ENCODE data around the gene CDC42EP5. TPM values are rescaled to one million over a fixed set of nuclear protein-coding genes. Genes with fewer than 3 reads are reported as not detected.
"Not testable (repeated sequence)": the region's sequence is repeated elsewhere in the genome, so short reads cannot be mapped to it uniquely, and the experiment has no call there.

Gene CDC42EP5
- polyA plus RNA-seq, 4 donors, result 25.1 to 49.9 (median 30.2) TPM

DNA sequence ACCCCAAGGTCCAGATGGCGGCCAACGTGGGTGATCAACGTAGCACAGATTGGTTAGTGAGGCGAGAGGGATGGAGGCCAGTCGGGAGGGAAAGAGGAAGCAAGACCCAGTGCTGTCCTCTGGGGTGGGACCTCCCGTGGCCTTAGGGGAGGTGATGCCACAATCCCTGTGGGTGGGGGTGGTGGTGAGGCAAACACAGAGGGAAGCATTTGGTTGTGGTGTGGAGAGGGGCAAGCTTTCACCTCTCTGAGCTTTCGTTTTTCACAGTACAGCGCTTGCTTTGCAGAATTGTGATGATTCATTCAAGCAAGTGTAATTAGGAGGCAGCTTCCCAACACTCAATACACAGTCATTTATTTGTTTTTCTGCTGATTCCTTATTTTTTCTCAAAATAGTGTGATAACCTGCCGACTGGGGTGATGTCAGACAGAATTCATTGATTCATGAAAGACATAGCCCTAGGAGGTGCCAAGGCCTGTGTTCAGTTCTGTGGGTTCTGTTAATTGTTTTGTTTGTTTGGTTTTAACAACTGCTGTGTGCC is 21.7 kb downstream of the CDC42EP5 start:
- no peak for DNase-seq (ENCODE audit: low read depth in 4 of 4, low spot score in 3 of 4)

DNA sequence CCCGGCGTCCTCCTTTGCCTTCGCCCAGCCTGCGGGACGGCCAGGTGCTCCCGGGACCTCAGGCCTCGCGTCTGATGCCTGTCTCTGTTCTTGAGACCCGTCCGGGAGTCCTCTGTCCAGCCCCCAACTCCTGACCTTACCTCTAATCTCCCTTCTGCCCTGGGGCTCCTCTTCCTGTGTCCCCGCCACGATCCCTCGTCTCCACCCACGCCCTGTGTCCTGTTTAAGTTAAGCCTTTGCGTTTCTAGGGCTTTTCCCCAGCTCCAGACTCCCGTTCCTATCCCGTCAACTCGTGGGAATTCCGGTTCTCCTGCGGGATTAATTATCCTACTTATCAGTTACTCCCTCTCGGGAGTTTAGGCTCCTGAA is 23.4 kb downstream of the CDC42EP5 start:
- no peak for DNase-seq (ENCODE audit: low read depth in 4 of 4, low spot score in 3 of 4)

DNA sequence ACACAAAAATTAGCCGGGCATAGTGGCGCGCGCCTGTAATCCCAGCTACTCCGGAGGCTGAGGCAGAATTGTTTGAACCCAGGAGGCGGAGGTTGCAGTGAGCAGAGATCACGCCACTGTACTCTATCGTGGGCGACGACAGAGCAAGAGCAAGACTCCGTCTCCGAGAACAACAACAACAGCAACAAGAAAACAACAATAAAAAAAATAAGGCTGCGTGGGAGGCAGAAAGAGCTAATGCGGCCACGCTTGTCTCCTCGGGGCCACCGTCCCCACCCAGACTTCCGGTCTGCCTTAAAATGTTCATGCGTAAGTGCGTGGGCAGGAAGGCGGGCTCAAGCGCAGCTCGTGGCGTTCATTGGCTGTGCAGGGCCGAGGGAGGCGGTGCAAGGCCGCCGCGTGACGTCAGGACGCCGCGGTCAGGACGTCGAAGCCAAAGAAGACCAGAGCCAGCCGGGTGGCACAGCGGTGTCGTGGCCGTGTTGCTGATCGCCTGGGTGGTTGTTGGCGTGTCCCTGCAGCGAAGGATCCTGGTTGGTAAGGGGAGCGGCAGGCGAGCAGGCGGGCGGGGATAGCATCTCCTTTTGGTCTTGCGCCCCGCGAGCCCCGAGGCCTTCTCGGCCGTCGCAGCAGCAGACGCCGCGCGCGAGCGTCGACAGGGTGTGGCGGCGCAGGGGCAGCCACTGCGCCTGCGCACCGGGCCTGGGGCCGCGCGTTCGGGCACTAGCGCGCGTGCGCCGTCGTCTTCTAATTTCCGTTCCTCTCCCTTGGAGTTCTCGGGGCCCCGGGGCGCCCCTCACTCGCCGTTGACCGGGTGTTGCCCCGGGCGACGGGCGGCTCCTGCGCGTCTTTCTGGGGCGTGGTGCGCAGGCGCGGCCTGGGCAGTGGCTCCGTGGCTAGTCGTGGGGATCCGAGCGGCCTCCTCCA is 24.1 kb downstream of the CDC42EP5 start, which contains the start of gene LENG8:
TSS of gene LENG8 (plus strand) at position 426 of the 927 bp plus-strand sequence. CDS start 2,146 bp downstream, outside the sequence.
- DNase-seq (ENCODE audit: low read depth in 4 of 4, low spot score in 3 of 4), result peak; percentile 94 to 99 (median 95)

DNA sequence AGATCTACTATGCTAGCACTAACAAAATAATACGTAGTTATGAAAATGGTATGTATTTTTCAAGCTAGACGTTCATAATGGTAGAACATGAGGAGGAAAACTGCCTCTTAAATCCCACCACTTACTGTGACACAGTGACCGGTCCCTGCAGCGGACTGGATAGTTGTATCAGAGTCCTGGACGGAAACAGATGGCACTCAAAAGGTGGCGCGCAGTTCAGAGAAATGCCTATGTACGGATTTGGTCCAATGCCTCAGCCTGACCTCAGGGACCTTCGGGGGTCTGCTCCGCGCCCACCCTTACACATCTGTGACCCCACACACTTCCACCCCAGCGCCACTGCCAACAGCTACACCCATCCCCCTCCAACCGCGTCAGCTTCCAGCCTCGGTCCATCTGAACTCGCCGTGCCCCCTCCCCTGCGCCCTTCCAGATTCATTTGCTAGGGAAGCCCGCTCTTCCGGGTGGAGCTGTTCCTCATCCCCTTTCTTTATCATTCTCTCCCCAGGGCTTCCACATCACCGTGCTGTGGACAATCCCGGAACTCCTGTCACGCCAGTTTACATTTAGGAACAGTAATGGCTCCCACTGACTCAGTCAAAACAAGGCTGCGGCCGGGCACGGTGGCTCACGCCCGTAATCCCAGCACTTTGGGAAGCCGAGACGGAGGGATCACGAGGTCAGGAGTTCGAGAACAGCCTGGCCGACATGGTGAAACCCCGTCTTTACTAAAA is 24.9 kb downstream of the CDC42EP5 start:
- DNase-seq (ENCODE audit: low read depth in 4 of 4, low spot score in 3 of 4), result peak in 1 of 4 donors; percentile 65

DNA sequence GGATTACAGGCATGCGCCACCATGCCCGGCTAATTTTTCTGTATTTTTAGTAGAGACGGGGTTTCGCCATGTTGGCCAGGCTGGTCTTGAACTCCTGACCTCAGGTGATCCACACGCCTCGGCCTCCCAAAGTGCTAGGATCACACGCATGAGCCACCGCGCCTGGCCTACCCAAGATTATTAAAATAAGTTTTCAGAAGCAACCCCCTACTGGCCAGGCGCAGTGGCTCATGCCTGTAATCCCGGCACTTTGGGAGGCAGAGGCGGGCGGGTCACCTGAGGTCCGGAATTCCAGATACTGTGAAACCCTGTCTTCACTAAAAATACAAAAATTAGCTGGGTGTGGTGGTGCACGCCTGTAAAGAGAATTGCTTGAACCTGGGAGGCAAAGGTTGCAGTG is 26.7 kb downstream of the CDC42EP5 start:
- not testable (repeated sequence) for DNase-seq (ENCODE audit: low read depth in 4 of 4, low spot score in 3 of 4)

DNA sequence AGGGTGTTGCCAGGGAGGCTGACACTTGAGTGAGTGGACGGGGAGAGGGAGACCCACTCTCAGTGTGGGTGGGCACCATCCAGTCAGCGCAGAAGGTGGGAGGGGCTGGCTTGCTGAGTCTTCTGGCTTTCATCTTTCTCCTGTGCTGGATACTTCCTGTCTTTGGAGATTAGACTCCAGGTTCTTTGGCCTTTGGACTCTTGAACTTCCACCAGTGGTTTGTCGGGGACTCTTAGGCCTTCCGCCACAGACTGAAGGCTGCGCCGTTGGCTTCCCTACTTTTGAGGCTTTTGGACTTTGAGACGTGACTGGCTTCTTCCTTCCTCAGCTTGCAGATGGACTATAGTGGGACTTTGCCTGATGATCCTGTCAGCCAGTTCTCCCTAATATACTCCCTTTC is 28.4 kb downstream of the CDC42EP5 start:
- DNase-seq (ENCODE audit: low read depth in 4 of 4, low spot score in 3 of 4), result no peak

DNA sequence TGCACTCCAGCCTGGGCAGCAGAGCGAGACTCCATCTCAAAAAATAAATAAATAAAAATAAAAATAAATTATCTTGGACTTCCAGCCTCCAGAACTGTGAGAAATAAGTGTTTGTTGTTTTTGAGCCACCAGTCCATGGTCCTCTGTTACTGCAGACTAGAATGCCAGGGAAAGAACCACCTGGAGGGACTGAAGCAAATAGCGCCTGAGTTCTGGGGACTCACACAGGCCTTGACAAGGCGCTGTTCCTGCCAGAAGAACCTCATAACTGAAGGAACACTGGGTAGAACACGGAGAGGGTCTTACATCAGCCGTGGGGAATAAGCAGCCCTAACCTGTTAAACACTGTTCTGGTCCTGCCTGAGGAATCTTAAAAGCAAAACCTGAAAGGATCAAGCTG is 32.5 kb downstream of the CDC42EP5 start:
- no peak for DNase-seq (ENCODE audit: low read depth in 4 of 4, low spot score in 3 of 4)

DNA sequence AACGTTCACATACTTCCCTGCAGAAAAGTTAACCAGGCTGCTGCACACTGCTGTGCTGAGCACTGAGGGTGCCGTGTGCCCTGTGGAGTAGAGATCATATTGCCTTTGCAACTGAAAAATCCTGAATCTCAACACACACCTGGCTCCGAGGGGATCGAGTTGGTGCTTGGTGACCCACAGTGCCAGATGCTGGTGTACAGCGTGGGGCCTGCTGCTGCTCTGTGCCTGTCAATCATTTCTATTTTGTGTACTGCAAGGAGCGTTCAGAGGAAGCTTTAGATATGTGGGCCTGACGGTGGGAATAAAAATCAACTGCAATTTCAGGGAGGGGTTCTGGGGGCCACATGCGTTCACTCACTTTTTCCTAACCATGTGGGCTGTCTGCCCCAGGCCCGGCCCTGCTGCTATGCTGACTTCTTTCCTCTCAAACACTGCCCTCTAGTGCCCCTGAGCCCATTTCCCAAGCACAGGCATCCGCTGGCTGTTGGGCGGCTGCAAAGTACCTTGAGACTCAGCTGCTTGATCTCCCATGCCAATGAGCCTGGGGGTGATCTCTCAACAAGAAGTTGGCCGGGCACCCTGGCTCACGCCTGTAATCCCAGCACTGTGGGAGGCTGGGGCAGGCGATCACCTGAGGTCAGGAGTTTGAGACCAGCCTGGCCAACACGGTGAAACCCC is 33.8 kb downstream of the CDC42EP5 start:
- no peak for DNase-seq (ENCODE audit: low read depth in 4 of 4, low spot score in 3 of 4)

DNA sequence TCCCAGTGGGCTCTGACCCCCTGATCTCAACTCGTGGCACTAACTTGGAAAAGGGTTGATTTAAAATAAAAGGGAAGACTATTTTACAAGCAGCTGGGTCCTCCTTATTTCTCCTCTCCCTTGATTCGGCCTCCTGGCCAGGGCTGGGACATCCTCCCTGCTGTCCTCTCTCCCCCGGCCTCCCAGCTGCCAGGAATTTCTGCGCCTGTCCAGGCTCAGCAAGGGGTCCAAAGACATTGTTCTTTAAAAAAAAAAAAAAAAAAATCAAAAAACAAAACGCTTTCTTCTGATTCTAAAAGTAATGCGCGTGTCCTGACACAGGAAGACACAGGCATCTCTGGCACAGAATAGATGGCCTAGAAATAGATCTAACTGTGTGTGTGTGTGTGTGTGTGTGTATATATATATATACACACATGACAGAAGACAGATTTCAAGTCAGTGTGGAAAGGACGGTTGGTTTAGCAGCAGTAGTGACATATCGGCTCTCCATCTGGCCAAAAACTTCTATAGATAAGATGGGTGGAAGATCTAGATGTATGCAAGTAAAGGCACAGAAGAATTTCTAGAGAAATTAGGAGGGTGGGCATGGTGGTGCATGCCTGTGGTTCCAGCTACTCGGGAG is 36.4 kb downstream of the CDC42EP5 start:
- DNase-seq (ENCODE audit: low read depth in 4 of 4, low spot score in 3 of 4), result no peak

DNA sequence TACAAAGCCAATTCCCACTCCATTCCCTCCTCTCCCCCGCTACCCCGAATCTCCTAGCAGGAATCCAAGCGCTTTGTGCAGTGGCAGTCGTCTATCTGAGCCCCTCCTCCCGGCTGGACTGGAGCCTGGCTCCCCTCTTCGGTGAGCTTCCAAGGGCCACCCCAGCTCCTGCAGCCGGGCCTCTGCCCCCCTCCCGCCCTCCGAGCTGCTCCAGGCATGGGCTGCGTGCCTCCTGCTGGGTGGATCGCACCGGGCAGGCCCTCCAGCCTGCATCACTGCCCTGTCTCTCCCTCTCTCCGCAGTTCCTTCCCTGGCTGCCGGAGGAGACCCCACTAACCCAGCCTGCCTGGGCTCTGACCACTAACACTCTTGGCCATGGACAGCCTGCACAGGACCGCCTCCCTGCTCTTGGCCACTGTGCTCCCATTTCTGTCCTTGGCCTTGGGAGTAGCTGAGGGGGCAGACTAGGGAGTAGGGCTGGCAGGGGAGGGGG is 37.0 kb downstream of the CDC42EP5 start:
- DNase-seq (ENCODE audit: low read depth in 4 of 4, low spot score in 3 of 4), result no peak

DNA sequence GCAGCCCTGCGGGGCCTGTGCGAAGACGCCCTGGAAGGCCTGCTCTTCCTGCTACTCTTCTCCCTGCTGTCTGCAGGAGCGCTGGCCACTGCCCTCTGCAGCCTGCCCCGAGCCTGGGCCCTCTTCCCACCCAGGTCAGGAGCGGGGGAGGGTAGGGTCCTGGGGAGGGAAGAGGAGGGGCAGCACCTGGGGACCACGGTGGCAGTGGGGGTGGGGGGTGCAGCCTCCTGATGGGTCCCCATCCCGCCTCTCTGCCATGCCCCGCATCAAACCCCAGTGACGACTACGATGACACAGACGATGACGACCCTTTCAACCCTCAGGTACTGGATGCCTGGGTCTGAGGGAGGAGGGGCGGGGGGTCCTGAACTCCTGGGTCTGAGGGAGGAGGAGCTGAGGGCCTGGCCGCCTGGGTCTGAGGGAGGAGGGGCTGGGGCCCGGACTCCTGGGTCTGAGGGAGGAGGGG is 37.5 kb downstream of the CDC42EP5 start:
- DNase-seq (ENCODE audit: low read depth in 4 of 4, low spot score in 3 of 4), result no peak

DNA sequence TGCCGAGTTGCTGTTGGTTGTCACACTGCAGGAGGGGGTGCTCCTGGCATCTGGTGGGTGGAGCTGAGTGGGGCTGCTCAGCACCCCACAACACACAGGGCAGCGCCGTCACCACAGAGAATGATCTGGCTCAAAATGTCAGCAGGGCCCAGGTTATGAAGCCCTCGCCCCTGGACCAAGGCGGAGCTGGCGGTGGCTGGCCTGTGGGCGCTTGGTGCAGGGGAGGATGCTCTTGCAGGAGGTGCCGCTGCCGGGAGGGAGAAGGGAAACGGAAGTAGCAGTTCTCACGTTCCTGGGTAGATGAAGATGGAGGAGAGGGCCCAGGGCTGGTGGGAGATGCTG is 38.3 kb downstream of the CDC42EP5 start:
- no peak for DNase-seq (ENCODE audit: low read depth in 4 of 4, low spot score in 3 of 4)

DNA sequence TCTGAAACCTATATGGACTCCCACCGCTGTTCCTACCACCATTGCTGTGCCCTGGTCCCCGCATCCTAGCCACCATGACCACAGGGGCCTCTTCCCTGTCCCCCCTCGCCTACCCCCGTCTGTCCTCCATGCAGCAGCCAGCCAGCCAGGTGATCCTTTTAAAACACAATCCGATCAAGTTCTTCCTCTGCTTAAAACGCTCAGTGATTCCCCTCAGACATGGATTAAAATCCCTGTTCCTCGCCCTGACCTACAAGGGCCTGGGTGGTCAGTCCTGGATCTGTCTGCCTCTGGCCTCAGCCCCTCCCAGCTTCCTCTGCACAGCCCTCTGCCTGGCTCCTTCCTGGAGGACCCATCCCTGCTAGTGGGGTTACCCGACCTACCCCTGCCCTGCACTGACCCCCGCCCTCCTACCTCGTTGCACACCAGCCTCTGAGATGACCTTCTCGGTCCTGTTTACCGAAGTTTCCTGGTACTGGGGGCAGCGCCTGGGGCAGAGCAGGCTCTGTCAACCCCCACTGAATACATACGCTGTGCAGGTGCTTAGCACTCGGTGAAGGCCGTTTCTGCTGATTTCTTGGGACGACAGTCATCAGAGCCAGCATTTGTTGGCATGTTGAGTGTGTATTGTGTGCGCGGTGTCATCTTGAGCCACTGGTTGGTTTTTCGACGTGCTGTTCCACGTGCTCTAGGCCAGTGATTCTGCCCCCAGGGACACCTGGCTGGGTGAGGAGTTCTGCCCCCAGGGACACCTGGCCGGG is 38.8 kb downstream of the CDC42EP5 start:
- DNase-seq (ENCODE audit: low read depth in 4 of 4, low spot score in 3 of 4), result no peak

DNA sequence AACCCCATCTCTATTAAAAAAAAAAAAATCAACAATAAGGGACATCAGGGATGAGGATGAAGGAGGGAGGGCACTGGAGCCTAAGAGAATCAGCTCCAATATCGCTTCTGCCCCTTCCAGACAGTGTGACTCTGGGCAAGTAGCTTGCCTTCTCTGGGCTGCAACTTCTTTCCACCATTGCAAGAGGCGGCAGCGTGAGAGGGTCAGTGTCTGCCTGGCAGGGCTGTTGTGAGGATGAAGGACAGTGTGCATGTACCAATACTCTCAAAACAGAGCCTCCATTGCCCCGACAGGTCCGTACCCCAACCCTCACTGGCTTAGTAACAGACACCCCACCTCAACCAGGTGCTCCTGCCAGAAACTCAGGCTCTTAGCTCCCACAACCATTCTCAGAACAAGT is 39.4 kb downstream of the CDC42EP5 start:
- DNase-seq (ENCODE audit: low read depth in 4 of 4, low spot score in 3 of 4), result no peak

DNA sequence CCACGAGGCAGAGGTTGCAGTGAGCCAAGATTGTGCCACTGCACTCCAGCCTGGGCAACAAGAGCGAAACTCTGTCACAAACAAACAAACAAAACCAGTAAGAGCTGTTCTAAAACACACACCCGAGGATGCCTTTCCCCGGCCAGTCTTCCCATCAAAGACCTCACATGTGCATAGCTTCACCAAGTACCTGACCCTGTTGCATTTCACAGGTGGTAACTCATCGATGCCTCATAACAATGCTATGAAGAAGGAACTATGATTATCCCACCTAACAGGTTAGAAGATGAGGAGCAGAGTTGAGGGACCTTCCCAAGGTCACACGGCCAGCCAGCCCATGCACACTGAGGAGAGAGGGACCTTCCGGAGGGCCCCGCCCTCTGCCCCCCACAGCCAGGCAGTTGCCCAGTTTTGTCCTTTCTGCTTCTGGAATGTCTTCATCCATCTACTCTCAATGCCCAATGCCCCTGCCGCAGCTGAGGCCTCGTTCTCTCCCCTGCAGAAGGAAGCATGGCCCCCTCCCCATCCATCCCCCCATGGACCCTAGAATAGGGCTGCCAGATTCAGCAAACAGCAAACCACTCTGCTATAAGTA is 40.9 kb downstream of the CDC42EP5 start:
- DNase-seq (ENCODE audit: low read depth in 4 of 4, low spot score in 3 of 4), result no peak

DNA sequence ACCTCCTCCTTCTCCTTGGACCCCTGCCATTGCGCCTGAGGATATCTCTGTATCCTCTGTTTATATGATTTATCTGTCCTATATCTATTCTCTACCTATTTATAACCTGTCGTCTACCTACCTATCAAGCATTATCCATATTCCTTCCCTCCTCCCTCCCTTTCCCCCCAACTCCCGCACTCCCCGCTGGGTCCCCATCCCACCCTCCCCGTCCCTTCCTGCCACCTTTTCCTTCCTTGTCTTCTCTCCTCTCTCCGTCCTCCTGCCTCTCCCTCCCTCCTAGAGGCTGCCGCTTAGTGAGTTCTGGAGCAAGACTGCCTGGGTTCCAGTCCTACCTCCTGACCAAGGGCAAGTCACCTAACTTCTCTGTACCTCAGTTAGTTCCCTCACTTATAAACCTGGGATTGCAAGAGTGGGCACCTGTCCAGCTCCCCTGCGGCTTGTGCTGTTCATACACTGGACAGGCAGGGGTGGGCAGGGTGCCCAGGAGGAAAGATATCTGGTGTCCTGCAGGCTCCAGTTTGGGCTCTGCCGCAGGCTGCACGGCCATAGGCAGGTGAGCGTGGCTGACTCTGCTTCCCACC is 41.7 kb downstream of the CDC42EP5 start:
- no peak for DNase-seq (ENCODE audit: low read depth in 4 of 4, low spot score in 3 of 4)

DNA sequence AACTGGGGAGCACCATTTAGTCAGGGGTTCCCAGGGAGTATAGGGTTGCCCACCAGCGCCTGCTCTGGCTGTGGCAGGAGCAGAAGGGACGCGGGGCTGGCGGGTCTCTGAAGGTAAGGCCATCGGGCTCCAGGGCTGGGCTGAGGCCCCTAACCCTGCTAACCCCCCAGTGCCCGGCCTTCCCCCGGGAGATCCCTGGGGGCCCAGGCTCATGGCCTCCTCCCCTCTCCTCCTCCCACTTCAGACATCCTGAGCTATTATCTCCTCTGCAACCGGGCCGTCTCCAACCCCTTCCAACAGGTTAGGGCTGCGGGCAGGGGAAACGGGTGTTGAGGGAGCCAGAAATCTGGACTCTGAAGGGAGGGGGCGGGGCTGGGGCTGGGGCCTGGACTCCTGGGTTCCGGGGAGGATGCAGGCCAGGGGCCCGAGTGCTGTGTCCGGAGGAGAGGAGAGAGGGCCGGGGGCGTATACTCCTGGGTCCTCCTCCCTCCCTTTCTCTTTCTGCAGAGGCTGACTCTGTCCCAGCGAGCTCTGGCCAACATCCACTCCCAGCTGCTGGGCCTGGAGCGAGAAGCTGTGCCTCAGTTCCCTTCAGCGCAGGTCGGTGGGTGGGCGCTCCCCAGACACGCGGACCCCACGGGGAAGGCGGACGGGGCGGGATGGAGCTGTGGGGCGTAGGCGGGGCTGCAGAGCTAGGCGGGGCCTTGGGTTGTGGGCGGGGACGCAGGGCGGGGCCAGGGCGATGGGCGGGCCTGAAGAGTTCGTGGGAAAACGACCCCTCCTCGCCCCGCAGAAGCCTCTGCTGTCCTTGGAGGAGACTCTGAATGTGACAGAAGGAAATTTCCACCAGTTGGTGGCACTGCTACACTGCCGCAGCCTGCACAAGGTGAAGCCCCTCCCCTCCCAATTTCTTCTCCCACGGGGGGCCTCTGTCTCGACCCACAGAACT is 42.5 kb downstream of the CDC42EP5 start:
- DNase-seq (ENCODE audit: low read depth in 4 of 4, low spot score in 3 of 4), result peak in 1 of 4 donors; percentile 51
